Skin epidermis (tissue), 12 donors: ENCODE data around the gene OR2T27.
"Not testable (repeated sequence)": the region's sequence is repeated elsewhere in the genome, so short reads cannot be mapped to it uniquely, and the experiment has no call there.

ENCODE experiments used
- H3K27ac ChIP-seq, 21 experiments: fragments of 200-600 bp; sonication (generic) in 11 of 21; one replicate each; pipeline ENCODE4 v1.5.0; 2020; ENCODE audit warnings: mild to moderate bottlenecking in 3 of 21, inconsistent platforms in 2 of 21, moderate library complexity in 2 of 21
- H3K4me3 ChIP-seq, 7 experiments: fragments of 200-600 bp; sonication (generic) in 2 of 7; one replicate each; pipeline ENCODE4 v1.5.0; 2020; ENCODE audit warnings: inconsistent platforms in 2 of 7, mild to moderate bottlenecking in 2 of 7, moderate library complexity in 1 of 7

OR2T27 gene

DNA sequence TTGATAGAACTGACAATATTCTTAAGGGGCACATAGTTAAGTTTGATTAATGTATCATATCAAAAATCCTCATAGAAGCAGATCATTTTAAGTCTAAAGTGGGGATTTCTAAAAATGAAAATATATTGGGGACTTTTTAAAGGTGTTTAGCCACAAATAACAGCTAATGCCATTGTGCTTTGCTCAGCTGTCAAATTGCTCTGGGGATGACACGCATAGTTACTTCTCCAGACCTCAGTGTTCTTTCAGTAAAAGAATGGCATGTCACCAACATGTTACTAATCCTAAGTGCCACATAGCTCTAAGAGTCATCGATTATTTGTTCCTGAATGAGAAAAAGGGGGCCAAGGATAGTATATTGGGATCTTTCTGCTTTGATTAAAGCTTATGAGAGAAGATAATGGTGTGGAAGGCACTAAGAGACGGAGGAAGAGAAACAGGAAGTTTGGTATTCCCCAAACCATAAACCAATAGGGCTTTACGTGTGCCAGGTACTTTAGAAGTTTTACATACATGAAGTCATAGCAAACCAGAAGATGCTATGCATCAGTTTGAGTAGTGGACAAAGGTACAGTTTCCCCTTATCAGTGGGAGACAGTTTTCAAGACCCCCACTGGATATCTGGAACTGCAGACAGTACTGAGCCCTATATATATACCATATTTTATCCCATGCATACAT, 12.2 kb downstream of the OR2T27 start:
- H3K27ac ChIP-seq, H3K4me3 ChIP-seq: not testable (repeated sequence)

DNA sequence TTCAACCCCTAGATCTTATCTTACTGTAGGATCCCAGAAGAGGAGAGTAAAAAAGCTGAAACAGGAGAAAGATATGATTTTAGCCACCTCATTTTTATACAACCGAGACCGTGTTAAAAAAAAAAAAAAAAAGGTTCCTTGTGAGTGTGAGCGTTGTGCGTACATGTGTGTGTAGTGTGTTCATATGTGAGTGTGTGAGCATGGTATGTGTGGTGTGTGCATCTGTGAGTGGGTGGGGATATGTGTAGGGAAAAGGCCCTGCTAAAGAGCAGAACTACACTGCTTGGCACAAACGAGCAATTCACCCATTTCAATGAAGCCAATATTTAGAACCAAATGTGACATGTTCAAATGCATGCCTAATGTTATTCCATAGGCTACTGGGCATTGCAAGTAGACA, 13.7 kb downstream of the OR2T27 start:
- not testable (repeated sequence) for H3K4me3 ChIP-seq, H3K27ac ChIP-seq

DNA sequence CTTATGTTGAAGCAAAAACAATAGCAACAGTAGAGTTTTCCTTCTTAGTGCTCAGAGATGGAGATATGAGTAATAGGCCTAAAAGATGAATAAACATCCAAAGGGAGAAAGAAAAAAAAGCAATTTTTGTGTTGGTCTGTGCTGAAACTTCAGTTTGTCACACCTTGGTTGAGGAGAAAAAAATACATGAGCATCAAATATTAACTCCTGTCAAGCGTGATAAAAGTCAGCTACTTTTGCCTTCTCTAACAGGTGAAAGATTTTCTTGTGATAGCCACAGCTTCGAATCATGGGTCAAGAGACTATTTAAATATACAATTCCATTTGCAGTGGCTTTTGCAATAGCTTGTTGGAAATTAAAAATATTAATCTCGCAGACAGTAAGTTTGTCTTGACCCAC, 14.4 kb downstream of the OR2T27 start:
- not testable (repeated sequence) for H3K27ac ChIP-seq, H3K4me3 ChIP-seq

DNA sequence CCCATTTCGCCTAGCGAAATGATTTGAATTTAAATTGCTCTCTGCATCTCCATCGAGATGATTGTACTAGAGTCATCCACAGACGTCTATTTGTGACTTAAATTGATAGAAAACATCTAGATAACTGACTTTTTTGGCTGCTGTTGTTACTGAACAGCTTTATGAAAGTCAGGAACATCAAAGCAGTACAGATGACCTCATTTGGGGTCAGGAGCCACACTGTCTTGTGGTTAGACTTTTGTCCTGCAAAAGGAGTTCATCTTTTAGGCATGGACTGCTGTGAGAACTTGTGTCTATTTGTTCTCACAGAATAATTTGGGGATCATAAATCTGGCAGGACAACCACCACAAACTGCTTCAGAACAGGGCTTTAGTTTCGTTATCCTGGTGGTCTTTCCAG, 15.7 kb downstream of the OR2T27 start:
- not testable (repeated sequence) for H3K27ac ChIP-seq, H3K4me3 ChIP-seq

DNA sequence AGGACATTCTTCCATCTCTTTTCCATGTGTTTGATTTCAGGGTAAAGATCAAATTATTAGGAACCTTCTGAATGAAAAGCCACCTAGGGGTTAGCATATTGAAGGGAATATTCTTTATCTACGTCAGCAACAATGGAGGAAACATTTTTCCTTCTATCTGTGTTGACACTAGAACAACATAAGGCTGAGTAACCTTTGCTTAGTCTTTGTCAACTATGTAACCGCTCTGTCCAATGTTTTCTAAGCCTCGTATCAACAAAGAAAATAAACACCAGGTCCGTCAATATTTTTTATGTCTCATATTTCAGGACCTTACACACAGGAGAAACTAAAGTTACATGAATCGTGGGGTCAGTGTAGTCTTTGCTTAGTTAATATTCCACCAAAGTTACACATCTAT, 18.7 kb downstream of the OR2T27 start:
- not testable (repeated sequence) for H3K4me3 ChIP-seq, H3K27ac ChIP-seq

DNA sequence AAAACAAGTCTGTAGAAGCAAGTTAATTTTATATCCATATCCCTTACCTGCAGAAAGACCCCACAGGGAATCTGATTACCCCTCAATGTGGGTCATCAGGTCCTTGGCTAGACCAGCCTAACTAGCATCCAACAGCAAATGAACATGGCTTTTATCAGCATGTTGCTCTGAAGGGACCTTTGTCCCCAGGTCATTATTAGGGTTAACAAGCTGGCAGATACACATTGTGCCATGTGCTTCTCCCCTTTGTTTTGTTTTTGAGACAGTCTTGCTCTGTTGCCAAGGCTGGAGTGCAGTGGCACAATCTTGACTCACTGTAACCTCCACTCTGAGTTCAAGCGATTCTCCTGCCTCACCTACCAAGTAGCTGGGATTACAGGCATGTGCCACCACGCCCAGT, 20.3 kb downstream of the OR2T27 start, which contains the start of gene OR2T11:
Gene OR2T11, minus strand, starts transcription at position 101 of the 400 bp plus-strand sequence. CDS start 7,963 bp downstream, outside the sequence.
- not testable (repeated sequence) for H3K27ac ChIP-seq, H3K4me3 ChIP-seq

DNA sequence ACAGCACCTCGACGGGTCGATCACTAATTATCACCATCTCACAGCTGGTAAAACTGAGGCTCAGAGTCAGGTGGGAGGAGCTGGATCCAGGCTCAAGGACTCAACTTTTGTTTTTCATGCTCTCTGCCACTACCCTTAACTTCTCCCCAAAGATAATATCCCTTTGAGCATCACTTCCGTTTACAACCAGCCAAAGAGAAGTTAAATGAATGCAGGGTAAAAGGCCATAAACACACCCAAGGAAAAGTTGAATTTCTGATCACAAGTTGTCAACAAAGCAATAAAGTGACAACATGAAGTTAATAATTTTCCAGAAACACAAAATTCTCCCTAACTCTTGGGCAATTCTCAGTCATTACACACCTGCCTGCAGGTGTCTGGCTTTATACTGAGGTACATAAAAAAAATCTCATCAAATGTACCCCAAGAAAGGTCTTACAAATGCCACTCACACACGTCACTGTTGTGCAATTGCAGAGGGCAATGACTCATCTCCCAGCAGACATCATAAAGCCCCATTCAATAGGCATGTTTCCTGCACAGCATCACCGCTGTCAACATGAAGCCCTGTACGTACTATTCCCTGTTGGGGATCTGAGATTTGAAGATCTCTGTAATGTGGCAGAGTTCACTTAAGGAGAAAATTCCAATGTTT, 23.8 kb downstream of the OR2T27 start:
- Histone ChIP-seq H3K27ac (no peak overlapping the region), H3K4me3 (no peak overlapping the region)

DNA sequence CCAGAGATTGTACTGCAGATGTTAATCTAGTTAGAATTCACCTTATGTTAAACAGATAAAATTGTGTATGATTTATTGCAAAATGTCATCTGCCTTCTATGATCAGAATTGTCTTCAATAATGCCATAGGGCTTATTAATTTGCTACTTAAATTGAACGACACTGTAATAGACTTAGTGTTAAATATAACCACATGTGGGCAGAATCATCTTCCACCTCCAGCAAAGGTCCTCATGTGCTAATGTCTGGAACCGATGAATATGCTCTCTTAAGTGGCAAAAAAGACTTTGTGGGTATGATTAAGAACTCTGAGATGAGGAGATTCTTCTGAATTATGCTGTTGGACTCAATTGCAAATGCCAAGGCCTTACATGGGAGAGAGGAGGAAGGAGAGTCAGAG, 24.8 kb downstream of the OR2T27 start:
- Histone ChIP-seq H3K4me3 (no peak overlapping the region), H3K27ac (no peak overlapping the region)

DNA sequence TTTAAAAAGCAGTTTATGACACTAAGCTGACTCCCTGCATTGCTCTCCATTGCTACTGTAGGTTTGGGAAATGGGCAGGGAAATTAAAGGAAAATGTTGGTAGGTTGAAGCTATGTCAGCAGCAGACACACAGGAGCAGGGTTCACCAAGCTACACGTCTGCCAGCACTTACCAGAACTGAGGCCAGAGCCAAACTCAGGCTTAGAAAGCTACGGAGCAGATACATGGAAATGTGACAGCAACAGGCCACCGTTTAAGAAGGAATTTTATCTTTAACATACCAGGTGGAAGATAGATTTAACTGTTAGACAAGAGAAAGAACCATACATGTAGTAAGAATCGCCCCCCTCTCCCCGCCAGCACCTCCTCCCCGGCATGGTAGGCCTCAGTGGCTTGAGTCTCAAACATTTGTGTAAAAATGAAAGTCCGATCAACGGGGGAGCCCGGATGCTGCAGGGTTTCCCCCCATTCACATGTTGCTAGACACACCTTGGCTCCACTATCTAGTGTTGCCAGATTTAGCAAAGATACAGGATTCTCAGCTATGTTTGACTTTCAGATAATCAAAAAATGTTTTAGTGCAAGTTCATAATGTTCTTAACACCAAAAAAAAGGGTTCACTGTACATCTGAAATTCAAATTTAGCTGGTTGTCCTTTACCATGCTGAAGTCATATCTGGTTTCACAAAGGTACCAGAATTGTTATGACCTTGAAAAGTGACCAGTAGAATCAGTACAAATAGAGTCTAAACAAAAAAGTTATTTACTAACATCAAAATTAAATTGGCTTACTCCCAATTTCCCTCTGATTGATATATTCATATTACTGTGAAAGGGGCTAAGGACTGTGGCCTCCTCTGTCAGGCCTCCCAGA, 27.1 kb downstream of the OR2T27 start:
- H3K27ac ChIP-seq: no peak overlapping the region

DNA sequence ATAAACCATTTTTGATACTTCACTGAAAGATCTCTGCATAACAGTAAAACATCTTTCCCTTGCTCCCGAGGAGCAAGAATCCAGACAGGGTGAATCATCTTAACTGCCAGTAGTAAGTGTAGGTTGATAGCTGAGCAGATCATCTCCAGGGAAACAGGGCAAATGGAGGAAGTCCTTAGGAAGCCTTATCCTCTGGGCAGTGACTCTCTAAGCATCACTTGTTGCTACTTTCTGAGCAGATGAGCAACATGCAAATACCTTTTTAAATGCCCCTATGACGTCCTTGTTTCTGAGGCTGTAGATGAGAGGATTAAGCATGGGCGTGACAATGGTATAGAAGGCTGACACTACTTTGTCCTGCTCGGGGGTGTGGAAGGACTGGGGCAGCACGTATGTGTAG, 29.4 kb downstream of the OR2T27 start:
- Histone ChIP-seq H3K4me3 (no peak overlapping the region), H3K27ac (no peak overlapping the region)

More for the DNA sequence above, 27.1 kb downstream of the OR2T27 start:
- H3K4me3 ChIP-seq: no peak overlapping the region

DNA sequence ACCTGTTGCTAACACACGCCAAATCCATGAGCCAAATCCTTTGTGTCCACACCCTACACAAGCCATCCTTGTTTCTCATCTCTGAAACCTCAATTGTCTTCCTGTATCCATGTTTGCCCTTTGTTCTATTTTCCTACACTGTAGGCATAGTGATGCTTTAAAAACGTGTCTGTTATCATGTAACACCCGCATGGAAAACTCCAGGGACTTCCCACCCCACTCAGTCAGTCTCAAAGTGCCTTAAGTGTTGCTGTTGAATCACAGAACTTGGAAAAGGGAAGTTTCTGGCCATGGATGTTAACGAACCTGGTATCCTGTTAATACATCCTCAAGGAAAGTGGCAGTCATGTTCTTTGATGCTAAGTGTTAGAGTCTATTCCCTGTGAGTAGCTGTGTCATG, 30.2 kb downstream of the OR2T27 start:
- no peak overlapping the region for H3K27ac ChIP-seq
- no peak overlapping the region for H3K4me3 ChIP-seq

DNA sequence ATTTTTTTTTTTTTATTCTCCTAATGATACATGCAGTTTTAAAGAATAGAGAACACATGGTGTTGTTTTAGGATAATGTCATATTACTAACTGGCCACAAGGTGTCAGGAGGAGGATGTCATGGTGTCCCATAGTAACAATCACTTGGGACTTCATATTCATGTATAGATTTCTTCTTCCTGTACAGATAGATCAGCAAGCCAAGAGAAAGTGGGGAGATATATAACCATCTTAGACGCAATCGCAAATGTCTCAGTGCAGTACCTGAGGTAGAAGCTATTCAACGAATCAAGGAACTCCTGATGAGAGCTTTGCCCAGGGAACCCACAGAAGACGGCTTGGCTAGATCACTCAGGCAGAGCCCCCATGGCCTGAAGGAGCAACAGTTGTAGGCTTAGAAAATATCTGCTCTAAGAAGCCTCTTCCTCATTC, 32.7 kb downstream of the OR2T27 start:
- no peak overlapping the region for H3K27ac ChIP-seq
- no peak overlapping the region for H3K4me3 ChIP-seq

DNA sequence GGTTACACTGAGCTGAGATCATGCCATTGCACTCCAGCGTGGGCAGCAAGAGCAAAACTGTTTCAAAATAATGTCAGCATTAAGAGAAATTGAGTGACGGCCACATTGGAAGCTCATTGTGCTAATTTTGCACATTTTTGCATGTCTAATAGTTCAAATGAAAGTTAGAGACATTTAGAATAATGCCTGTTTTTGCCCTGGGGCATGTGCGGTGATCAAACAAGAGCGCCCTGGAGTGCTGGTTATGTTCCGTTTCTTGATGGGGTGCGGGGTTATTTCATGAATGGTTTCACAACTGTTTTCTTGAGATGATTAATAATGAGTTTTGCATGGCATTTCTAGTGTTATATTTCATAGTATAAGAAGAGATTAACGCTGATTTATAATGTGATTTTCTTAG, 33.6 kb downstream of the OR2T27 start:
- Histone ChIP-seq H3K27ac (no peak overlapping the region), H3K4me3 (no peak overlapping the region)

DNA sequence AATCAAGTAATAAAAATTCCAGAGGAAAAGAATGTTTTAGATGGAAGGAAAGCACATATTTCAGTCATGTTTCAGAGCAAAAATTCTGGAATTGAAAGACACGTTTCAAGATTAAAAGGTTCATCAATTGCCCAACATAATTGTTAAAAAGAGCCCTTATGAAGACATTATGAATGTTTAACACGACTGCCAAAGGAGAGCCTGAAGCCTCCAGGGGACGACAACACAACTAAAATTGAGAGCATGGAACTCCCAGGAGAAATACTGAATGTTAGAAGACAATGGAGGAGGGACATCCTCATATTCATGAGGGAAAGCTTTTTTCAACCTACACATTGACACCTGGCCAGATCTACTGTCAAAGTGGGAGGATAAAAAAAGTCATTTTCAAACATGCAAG, 36.5 kb downstream of the OR2T27 start:
- Histone ChIP-seq H3K4me3 (no peak overlapping the region), H3K27ac (no peak overlapping the region)

DNA sequence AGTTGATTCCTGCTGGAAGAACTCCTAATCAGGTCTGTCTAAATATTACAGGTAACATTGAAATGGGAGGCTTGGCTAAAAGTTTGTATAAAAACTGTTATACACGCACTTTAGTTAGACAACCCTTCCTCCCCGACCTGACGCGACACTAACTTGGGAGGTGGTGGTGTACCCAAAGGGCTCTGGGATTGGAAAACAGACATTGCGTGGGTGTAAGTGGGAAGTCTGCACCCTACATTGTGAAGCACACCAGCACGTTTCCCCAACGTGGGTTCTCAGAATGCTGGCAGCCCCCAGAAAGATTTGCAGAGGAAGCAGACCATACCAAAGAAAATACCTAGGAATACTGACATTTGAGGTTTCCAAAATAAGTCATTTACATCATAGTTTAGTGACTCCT, 37.2 kb downstream of the OR2T27 start:
- Histone ChIP-seq H3K4me3 (no peak overlapping the region), H3K27ac (no peak overlapping the region)

DNA sequence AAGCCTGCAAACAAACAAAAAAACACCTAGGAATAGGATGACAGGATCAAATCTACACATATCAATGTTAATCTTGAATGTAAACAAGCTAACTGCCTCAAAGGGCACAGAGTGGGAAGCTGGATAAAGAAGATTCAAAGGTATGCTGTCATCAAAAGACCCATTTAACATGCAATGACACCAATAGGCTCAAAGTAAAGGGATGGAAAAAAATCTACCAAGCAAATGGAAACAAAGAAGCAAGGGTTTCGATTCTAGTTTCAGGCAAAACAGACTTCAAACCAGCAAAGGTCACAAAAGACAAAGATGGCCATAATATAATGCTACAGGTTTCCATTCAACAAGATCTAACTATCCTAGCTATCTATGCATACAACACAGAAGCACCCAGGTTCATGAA, 41.6 kb downstream of the OR2T27 start:
- Histone ChIP-seq H3K4me3 (no peak overlapping the region), H3K27ac (no peak overlapping the region)

DNA sequence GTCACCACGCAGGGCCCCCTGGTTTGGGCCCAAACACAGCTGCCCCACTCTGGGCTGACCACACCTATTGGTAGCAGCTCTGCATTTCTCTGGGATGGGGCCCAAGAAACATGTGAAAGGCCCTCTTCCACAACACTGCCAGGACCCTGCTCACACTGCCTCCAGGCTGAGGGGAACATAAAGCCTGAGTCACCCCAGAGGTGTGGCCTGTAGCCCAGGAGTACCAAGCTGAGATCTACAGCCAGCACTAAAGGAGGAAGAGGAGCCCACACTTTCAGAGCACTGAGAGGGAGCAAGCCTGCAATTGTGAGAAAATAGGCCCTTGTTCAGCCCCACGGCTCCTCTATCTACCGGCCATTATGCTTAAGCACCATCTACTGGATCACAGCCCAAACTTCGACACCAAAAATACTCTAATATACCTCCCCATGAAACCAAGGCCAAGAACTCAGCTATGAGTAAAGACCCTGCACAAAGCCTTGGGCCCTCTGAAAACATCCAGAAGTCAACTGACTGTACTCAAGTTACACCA, 43.4 kb downstream of the OR2T27 start:
- no peak overlapping the region for H3K4me3 ChIP-seq

DNA sequence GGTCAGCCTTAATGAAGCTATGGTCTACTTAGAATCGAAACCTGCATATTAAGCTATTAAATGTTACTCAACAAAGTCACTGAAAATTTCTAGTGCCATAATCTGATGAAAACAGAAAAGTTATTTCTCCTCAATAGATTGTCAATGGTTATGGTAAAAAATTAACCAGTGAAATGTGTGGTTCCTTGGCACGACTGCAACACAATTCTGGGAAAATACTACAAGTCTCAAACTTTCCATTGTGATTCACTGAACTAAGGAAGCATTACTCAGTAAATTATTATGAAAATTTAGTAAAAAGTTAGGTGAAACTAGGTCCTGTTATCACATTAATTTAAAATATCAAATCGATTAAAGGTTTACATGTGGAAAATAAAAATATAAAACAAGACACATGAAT, 45.0 kb downstream of the OR2T27 start:
- no peak overlapping the region for H3K27ac ChIP-seq
- H3K4me3 ChIP-seq: no peak overlapping the region

More for the DNA sequence above, 43.4 kb downstream of the OR2T27 start:
- no peak overlapping the region for H3K27ac ChIP-seq
